ENCODE data around the gene GBX1. TPM values are rescaled to one million over a fixed set of nuclear protein-coding genes. Genes with fewer than 3 reads are reported as not detected.

Gene GBX1
- total RNA-seq, 1 experiment from 2014 or later = not detected

- Mint-ChIP-seq H3K27me3 (ENCODE audit: low read depth) (peaks cover 2% of the 10 kb centered on the region; the same call in 1 of the 2 replicates), H3K4me1 (peaks cover 13 to 16% of the 10 kb centered on the region in 2 experiments), H3K4me3 (no peak overlapping the region), H3K36me3 (ENCODE audit: insufficient read depth in 1 of 3, low read depth in 3 of 3) (peaks cover 43 to 73% (median 56%) of the 10 kb centered on the region in 3 experiments; a peak in 6 of 7 replicates), H3K9me3 (no peaks in the 10 kb centered on the region), H3K27ac (no peak overlapping the region)
- Histone ChIP-seq H3T11ph (ENCODE audit: low read length) (no peak overlapping the region), H3K14ac (ENCODE audit: insufficient read depth, low read length) (no peak overlapping the region), H3K79me2 (ENCODE audit: insufficient read depth, low read length) (no peaks in the 10 kb centered on the region), H2AFZ (ENCODE audit: low read length) (no peak overlapping the region), H3K4me1 (ENCODE audit: insufficient read depth, low read length) (peaks cover 5% of the 10 kb centered on the region; the same call in 1 of the 2 replicates), H3K9ac (ENCODE audit: extremely low read depth, insufficient read length, low read length) (no peak overlapping the region), H2BK12ac (ENCODE audit: insufficient read length, low read depth, low read length) (no peak overlapping the region), H2BK15ac (ENCODE audit: low read depth, low read length) (no peak overlapping the region), H3K4me2 (ENCODE audit: insufficient read depth, insufficient read length, low read length) (no peak overlapping the region), H4K8ac (replicated peaks; ENCODE audit: insufficient read length, low read depth, low read length) (no peak overlapping the region), H4K91ac (ENCODE audit: insufficient read length, low read depth, low read length) (no peak overlapping the region), H3K27ac (ENCODE audit: insufficient read length, low read depth, low read length) (no peak overlapping the region), H4K20me1 (ENCODE audit: control insufficient read depth, insufficient read depth, insufficient read length) (no peaks in the 10 kb centered on the region), H3K23ac (ENCODE audit: insufficient read length, low read depth, low read length) (no peak overlapping the region), H3K56ac (ENCODE audit: insufficient read length, low read depth, low read length) (no peak overlapping the region), H3K79me1 (ENCODE audit: insufficient read depth, low read depth, low read length, poor library complexity, severe bottlenecking) (no peaks in the 10 kb centered on the region), H3K23me2 (ENCODE audit: insufficient read length, low read depth, low read length, poor library complexity, severe bottlenecking) (no peaks in the 10 kb centered on the region), H2AK5ac (ENCODE audit: insufficient read length, low read length) (no peak overlapping the region), H3K27me3 (ENCODE audit: insufficient read depth, low read length) (no peaks in the 10 kb centered on the region), H4K5ac (ENCODE audit: insufficient read length, low read depth, low read length) (no peak overlapping the region), H3K18ac (ENCODE audit: insufficient read length, low read depth, low read length) (no peak overlapping the region), H3K9me3 (ENCODE audit: control insufficient read depth, low read depth, low read length) (no peaks in the 10 kb centered on the region), H2BK120ac (ENCODE audit: low read depth, low read length, poor library complexity, severe bottlenecking) (no peak overlapping the region), H2BK20ac (ENCODE audit: low read depth, low read length, poor library complexity, severe bottlenecking) (no peak overlapping the region), H3K4ac (ENCODE audit: low read depth, low read length) (no peak overlapping the region), H2BK5ac (ENCODE audit: insufficient read length, low read length) (no peak overlapping the region)
- no peak for DNase-seq
- TF ChIP-seq CTCF (conservative IDR thresholded peaks at IDR 0.05) = no peak
- WGBS (ENCODE audit: extremely low coverage, insufficient read length, low lambda C conversion rate) = no CpG with 5 or more reads among the region's 3 CpGs
Observed at GRCh38 chr7:151213826-151214225, 46.3 kb upstream of the GBX1 start.
